T-cell (primary cell): ENCODE measurements around the gene KLLN. TPM values are rescaled to one million over a fixed set of nuclear protein-coding genes. Genes with fewer than 3 reads are reported as not detected.
"Not testable (repeated sequence)": the region's sequence is repeated elsewhere in the genome, so short reads cannot be mapped to it uniquely, and the experiment has no call there.

Experiments used
- ATAC-seq, 4 experiments: fragments of 200-7000 bp in 3 of 4; fragments of 150-1000 bp in 1 of 4; cut with Tn5 transposase; replicated peaks in 1 of 4; 1 replicate in 3 of 4; 2 replicates in 1 of 4; pipeline ENCODE4 v1.10.0; 2021; ENCODE audit warnings: moderate library complexity in 3 of 4, mild to moderate bottlenecking in 2 of 4, moderate number of reproducible peaks in 1 of 4
- CTCF ChIA-PET, 2 donors: fragments of 300-600 bp; sonication (Branson Sonifier 250); formaldehyde crosslinking; loops; one replicate each; lab custom pipeline; 2022; ENCODE audit warnings: antibody characterized with exemption in 2 of 2; lab: Charles Lee
- POLR2A ChIA-PET, 2 donors: fragments of 300-600 bp; sonication (Branson Sonifier 250); formaldehyde crosslinking; loops; one replicate each; lab custom pipeline; 2022; ENCODE audit warnings: antibody characterized with exemption in 2 of 2; lab: Charles Lee
- DNase-seq, 35 experiments: peaks; one replicate each; pipeline versions ENCODE4 v3.0.0 to v3.0.0-alpha.2; 2013 to 2023
- H3K27ac ChIP-seq: one replicate; pipeline ENCODE4 v1.5.1; 2013; ENCODE audit warnings: low read length
- H3K27me3 ChIP-seq, 2 experiments: replicated peaks in 1 of 2; 1 replicate in 1 of 2; 2 replicates in 1 of 2; pipeline versions ENCODE4 v1.6.1 to v1.7.0; 2013; ENCODE audit warnings: low read length in 1 of 2, mixed read lengths in 1 of 2; ENCODE audit not compliant: control insufficient read depth in 2 of 2, insufficient read depth in 2 of 2; ENCODE audit errors: extremely low read depth in 1 of 2
- H3K36me3 ChIP-seq, 2 donors: 1 replicate in 1 of 2; 2 replicates in 1 of 2; pipeline versions ENCODE4 v1.6.1 to v1.7.0; 2013; ENCODE audit warnings: low read length in 1 of 2; ENCODE audit not compliant: control insufficient read depth in 2 of 2, insufficient read depth in 1 of 2; ENCODE audit errors: extremely low read depth in 1 of 2
- H3K4me1 ChIP-seq, 2 experiments: 1 replicate in 1 of 2; 2 replicates in 1 of 2; pipeline versions ENCODE4 v1.6.1 to v1.7.0; 2013; ENCODE audit warnings: low read length in 2 of 2, mixed read lengths in 1 of 2; ENCODE audit not compliant: insufficient read depth in 2 of 2, control insufficient read depth in 1 of 2; ENCODE audit errors: extremely low read depth in 1 of 2
- H3K4me3 ChIP-seq, 2 donors: 1 replicate in 1 of 2; 2 replicates in 1 of 2; pipeline versions ENCODE4 v1.5.1 to v1.7.0; 2013; ENCODE audit warnings: mild to moderate bottlenecking in 2 of 2, low read length in 1 of 2, moderate library complexity in 1 of 2; ENCODE audit not compliant: control insufficient read depth in 1 of 2; ENCODE audit errors: extremely low read depth in 1 of 2
- H3K9me3 ChIP-seq: 2 replicates; pipeline ENCODE4 v1.7.0; 2013
- H3K27ac Mint-ChIP-seq, 2 donors: one replicate each; pipeline ENCODE4 v1.8.0; 2020 to 2021; ENCODE audit warnings: mild to moderate bottlenecking in 2 of 2, mixed read lengths in 2 of 2
- H3K27me3 Mint-ChIP-seq, 2 donors: one replicate each; pipeline ENCODE4 v1.8.0; 2021 to 2022; ENCODE audit warnings: mixed read lengths in 2 of 2
- H3K36me3 Mint-ChIP-seq: one replicate; pipeline ENCODE4 v1.8.0; 2021; ENCODE audit warnings: mixed read lengths
- H3K4me1 Mint-ChIP-seq, 3 donors: one replicate each; pipeline ENCODE4 v1.8.0; 2020 to 2022; ENCODE audit warnings: mixed read lengths in 3 of 3, mild to moderate bottlenecking in 1 of 3
- H3K4me3 Mint-ChIP-seq, 3 donors: one replicate each; pipeline ENCODE4 v1.8.0; 2020 to 2022; ENCODE audit warnings: mild to moderate bottlenecking in 3 of 3, mixed read lengths in 3 of 3, moderate library complexity in 3 of 3
- H3K9me3 Mint-ChIP-seq, 3 donors: one replicate each; pipeline ENCODE4 v1.8.0; 2020 to 2022; ENCODE audit warnings: mixed read lengths in 3 of 3
- WGBS: methylation state at CpG from one replicate; pipeline ENCODE4 v1.1.5; 2013; ENCODE audit warnings: missing lambda C conversion rate; ENCODE audit not compliant: insufficient coverage; 5-methylcytosine and 5-hydroxymethylcytosine counted together
- total RNA-seq, 35 experiments: library from RNA in 6 of 35; stranded (reverse) in 6 of 35; fragments of 120-200 nt in 1 of 35; gene quantifications; one replicate each; pipeline versions ENCODE4 v1.2.1 to v1.2.4 and lab custom pipeline; 2013 to 2026

Gene KLLN
- total RNA-seq, 5 donors from 2014 or later (not counting 1 experiment from before 2014, with no cell fraction given) = 0.50 to 1.0 (median 0.60) TPM

GRCh38 chr10:87863951-87864495 lies 690 bp upstream of the KLLN start:
- Mint-ChIP-seq H3K4me1 (peaks cover 49 to 73% (median 50%) of the 10 kb centered on the region in 3 donors), H3K27ac (peak overlapping the region; percentile 84 to 90), H3K36me3 (peaks cover 11% of the 10 kb centered on the region), H3K4me3 (peak overlapping the region; percentile 95 to 97 (median 95))
- not testable (repeated sequence) for H3K9me3 Mint-ChIP-seq, H3K36me3 ChIP-seq, H3K27me3 Mint-ChIP-seq, H3K9me3 ChIP-seq, H3K27me3 ChIP-seq
- ChIA-PET CTCF (interaction anchor here in 1 of 2 donors (1.1 to 1.4 kb wide), 2 partner anchors 73 to 945 kb away, joined by 3 to 4 read pairs; no protein-coding TSS in a partner anchor), POLR2A (interaction anchor here (0.5 to 1.7 kb wide), 4 partner anchors 50 to 523 kb away, joined by 3 to 5 read pairs (median 4); no protein-coding TSS in a partner anchor)
- H3K4me3 ChIP-seq = peak overlapping the region; percentile 71 to 93
- peaks cover 12 to 30% of the 10 kb centered on the region in 2 experiments for H3K4me1 ChIP-seq
- ATAC-seq (peak in 2 of 4 experiments; percentile 1), DNase-seq (peak in 21 of 35 experiments; percentile 1 to 48 (median 17))
- WGBS = 0% methylated on average over 45 of the region's 47 CpGs
- H3K27ac ChIP-seq = peak overlapping the region; percentile 29

GRCh38 chr10:87862679-87863052 lies 667 bp downstream of the KLLN start:
- Histone ChIP-seq H3K4me3 (peak overlapping the region; percentile 71 to 97), H3K27ac (peak overlapping the region; percentile 87), H3K27me3 (no peaks in the 10 kb centered on the region), H3K36me3 (no peaks in the 10 kb centered on the region), H3K4me1 (peaks cover 11 to 22% of the 10 kb centered on the region in 2 experiments), H3K9me3 (no peaks in the 10 kb centered on the region)
- Mint-ChIP-seq H3K4me3 (peak overlapping the region; percentile 94 to 97 (median 95)), H3K27me3 (no peaks in the 10 kb centered on the region), H3K4me1 (peaks cover 37 to 62% (median 39%) of the 10 kb centered on the region in 3 donors), H3K36me3 (peaks cover 7% of the 10 kb centered on the region), H3K27ac (peak overlapping the region; percentile 92 to 95), H3K9me3 (no peaks in the 10 kb centered on the region)
- peak in 26 of 35 experiments; percentile 63 to 84 (median 73) for DNase-seq
- peak; percentile 50 to 54 (median 52) for ATAC-seq
- POLR2A ChIA-PET = interaction anchor here (0.6 to 1.9 kb wide), 11 partner anchors 8 to 522 kb away, joined by 3 to 8 read pairs (median 4); partner anchors contain the start of gene ATAD1 (in 1 of the 2)
- CTCF ChIA-PET = interaction anchor here (0.7 to 2.9 kb wide), 13 partner anchors 12 to 947 kb away, joined by 3 to 11 read pairs (median 5); partner anchors contain the start of gene ATAD1 (in 1 of the 2)
- under 1% methylated on average over 21 of the region's 21 CpGs for WGBS

- Histone ChIP-seq H3K4me3 (peak overlapping the region; percentile 71 to 97), H3K4me1 (peaks cover 11 to 17% of the 10 kb centered on the region in 2 experiments), H3K36me3 (no peaks in the 10 kb centered on the region), H3K27me3 (no peaks in the 10 kb centered on the region), H3K9me3 (no peaks in the 10 kb centered on the region), H3K27ac (peak overlapping the region; percentile 87)
- ChIA-PET CTCF (interaction anchor here (0.6 to 2.9 kb wide), 19 partner anchors 11 to 1069 kb away, joined by 3 to 11 read pairs (median 5); partner anchors contain the start of gene ATAD1 (in 1 of the 2)), POLR2A (interaction anchor here (0.5 to 1.9 kb wide), 12 partner anchors 9 to 525 kb away, joined by 3 to 8 read pairs (median 4); partner anchors contain the start of gene ATAD1 (in 1 of the 2))
- Mint-ChIP-seq H3K9me3 (no peaks in the 10 kb centered on the region), H3K36me3 (peaks cover 7% of the 10 kb centered on the region), H3K27ac (peak overlapping the region; percentile 92 to 95), H3K4me3 (peak overlapping the region; percentile 94 to 97 (median 95)), H3K4me1 (peaks cover 33 to 58% (median 35%) of the 10 kb centered on the region in 3 donors), H3K27me3 (no peaks in the 10 kb centered on the region)
- ATAC-seq = peak; percentile 67 to 73 (median 68)
- peak; percentile 85 to 97 (median 91) for DNase-seq
- WGBS = under 1% methylated on average over 50 of the region's 57 CpGs
Observed at GRCh38 chr10:87861953-87862678, 1.2 kb downstream of the KLLN start.

DNA sequence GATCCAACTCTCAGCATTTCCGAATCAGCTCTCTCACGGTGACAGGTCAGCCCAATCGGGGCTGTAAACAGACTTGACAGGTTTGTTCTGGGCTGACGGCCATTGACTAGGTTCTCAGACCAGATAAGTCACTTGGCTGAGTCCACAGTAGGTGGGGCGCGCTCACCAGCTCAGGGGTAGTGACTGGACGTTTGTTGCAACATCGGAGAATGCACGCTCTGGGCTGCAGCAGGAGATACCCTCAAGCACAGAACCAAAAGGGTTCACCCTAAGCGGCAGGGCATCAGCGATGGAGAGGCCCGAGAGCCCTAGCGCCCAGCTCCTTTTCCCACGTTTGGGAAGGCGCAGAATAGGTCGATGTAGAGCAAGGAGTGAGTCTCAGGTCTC lies 1.8 kb downstream of the KLLN start:
- H3K4me1 Mint-ChIP-seq = peaks cover 28 to 52% (median 30%) of the 10 kb centered on the region in 3 donors

DNA sequence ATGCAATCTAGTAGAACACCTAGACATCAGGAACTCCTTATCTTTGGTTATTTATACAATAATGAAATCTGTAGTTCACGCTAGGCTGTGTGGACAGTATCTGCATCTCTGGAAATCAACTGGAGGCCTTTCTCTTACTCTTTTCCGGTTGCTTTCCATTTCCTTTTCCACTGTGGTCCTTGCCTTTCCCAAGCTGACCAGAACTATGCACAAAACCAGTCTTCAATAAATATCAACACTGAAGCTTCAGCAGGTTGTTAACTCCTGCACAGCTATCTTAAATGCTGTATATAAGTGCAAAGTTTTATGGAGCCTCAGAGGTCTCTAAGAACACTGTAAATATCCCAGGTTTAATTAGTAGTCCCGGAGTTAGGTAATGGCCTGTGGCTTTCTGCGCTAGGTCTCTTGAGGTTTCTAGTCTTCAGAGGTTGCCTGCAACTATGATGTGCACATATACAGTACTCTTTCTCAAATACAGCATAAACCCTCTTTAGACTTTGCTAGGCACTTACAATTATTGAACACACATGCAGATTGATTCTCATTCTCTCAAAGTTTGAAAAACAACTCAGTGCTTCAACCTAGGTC lies 2.4 kb downstream of the KLLN start:
- POLR2A ChIA-PET = interaction anchor here in 1 of 2 donors (0.5 to 1.1 kb wide), 3 partner anchors 42 to 412 kb away, joined by 3 to 4 read pairs (median 3); no protein-coding TSS in a partner anchor
- Mint-ChIP-seq H3K27ac (peak overlapping the region; percentile 92 to 95), H3K4me3 (peak overlapping the region; percentile 94 to 97 (median 95)), H3K4me1 (peaks cover 23 to 47% (median 27%) of the 10 kb centered on the region in 3 donors), H3K27me3 (no peaks in the 10 kb centered on the region), H3K9me3 (no peaks in the 10 kb centered on the region), H3K36me3 (peaks cover 2% of the 10 kb centered on the region)
- peak in 1 of 35 experiments; percentile 12 for DNase-seq
- 94% methylated on average over 3 of the region's 4 CpGs for WGBS
- CTCF ChIA-PET = interaction anchor here (0.6 to 2.9 kb wide), 12 partner anchors 10 to 692 kb away, joined by 3 to 11 read pairs (median 4); no protein-coding TSS in a partner anchor
- Histone ChIP-seq H3K27me3 (no peaks in the 10 kb centered on the region), H3K36me3 (no peaks in the 10 kb centered on the region), H3K4me1 (peaks cover 11 to 13% of the 10 kb centered on the region in 2 experiments), H3K4me3 (no peak overlapping the region), H3K27ac (peak overlapping the region; percentile 87), H3K9me3 (no peaks in the 10 kb centered on the region)
- ATAC-seq = no peak

More for the DNA sequence above, 1.8 kb downstream of the KLLN start:
- Histone ChIP-seq H3K27ac (peak overlapping the region; percentile 87), H3K4me3 (peak overlapping the region; percentile 71 to 97), H3K36me3 (no peaks in the 10 kb centered on the region), H3K9me3 (no peaks in the 10 kb centered on the region), H3K4me1 (peaks cover 11 to 16% of the 10 kb centered on the region in 2 experiments), H3K27me3 (no peaks in the 10 kb centered on the region)
- WGBS = 34% methylated on average over 16 of the region's 16 CpGs
- H3K36me3 Mint-ChIP-seq = peaks cover 3% of the 10 kb centered on the region
- POLR2A ChIA-PET = interaction anchor here (0.5 to 1.9 kb wide), 8 partner anchors 43 to 525 kb away, joined by 3 to 8 read pairs (median 4); partner anchors contain the start of gene ATAD1 (in 1 of the 2)
- CTCF ChIA-PET = interaction anchor here (0.6 to 2.9 kb wide), 16 partner anchors 11 to 1070 kb away, joined by 3 to 11 read pairs (median 6); no protein-coding TSS in a partner anchor
- H3K27ac Mint-ChIP-seq = peak overlapping the region; percentile 92 to 95
- H3K4me3 Mint-ChIP-seq = peak overlapping the region; percentile 94 to 97 (median 95)
- DNase-seq = peak in 9 of 35 experiments; percentile 8 to 40 (median 12)
- H3K27me3 Mint-ChIP-seq = no peaks in the 10 kb centered on the region
- ATAC-seq = peak in 1 of 4 experiments; percentile 1
- H3K9me3 Mint-ChIP-seq = no peaks in the 10 kb centered on the region
